ENCODE measurements around the gene KCNIP3. TPM values are rescaled to one million over a fixed set of nuclear protein-coding genes. Genes with fewer than 3 reads are reported as not detected.
A peak's percentile ranks its signal among the peaks of the same experiment; 100 is the strongest.

Gene KCNIP3
- total and polyA plus RNA-seq, 9 of the 15 experiments (the other 6 are each of a cell fraction or from before 2014, with no cell fraction given): 0.04 TPM; not detected in 8

DNA sequence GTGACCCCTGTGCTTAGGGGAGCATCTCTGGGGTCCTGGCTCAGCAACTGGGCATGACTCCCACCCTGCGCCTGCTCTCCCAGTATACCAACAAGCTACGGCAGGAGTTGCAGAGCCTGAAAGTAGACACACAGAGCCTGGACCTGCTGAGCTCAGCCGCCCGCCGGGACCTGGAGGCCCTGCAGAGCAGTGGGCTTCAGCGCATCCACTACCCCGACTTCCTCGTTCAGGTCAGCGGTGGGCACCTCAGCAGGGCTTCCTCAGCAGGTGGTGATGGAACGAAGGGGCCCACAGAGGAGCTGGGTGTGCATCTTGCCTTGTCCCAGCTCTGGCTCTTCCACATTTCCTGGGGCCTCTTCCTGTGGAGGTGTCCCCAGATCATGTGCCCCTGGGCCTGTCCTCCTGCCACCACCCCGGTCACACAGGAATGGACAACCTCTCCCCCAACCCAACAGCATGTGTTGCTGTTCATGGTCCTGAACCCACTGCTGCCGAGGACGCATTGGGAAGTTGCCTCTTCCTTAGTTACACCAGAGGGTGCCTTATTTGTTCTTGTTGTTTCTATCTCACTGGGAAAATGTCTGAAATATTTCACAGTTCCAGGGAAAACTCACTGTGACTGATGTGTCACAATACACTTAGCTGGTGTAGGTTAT, 12.1 kb upstream of the KCNIP3 start (continued):
- TF ChIP-seq REST (IDR thresholded peaks at IDR 0.05; ENCODE audit: borderline replicate concordance): peak; percentile 85
- TF ChIP-seq REST (CRISPR knock-in tag; IDR thresholded peaks at IDR 0.05; ENCODE audit: low read depth): no peak
- TF ChIP-seq, protein P1, sequence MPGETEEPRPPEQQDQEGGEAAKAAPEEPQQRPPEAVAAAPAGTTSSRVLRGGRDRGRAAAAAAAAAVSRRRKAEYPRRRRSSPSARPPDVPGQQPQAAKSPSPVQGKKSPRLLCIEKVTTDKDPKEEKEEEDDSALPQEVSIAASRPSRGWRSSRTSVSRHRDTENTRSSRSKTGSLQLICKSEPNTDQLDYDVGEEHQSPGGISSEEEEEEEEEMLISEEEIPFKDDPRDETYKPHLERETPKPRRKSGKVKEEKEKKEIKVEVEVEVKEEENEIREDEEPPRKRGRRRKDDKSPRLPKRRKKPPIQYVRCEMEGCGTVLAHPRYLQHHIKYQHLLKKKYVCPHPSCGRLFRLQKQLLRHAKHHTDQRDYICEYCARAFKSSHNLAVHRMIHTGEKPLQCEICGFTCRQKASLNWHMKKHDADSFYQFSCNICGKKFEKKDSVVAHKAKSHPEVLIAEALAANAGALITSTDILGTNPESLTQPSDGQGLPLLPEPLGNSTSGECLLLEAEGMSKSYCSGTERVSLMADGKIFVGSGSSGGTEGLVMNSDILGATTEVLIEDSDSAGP (CRISPR knock-in tag; IDR thresholded peaks at IDR 0.05): no peak
- TF ChIP-seq BACH1 (tag; IDR thresholded peaks at IDR 0.05): no peak
- no peak for TF ChIP-seq SOX6 (IDR thresholded peaks at IDR 0.05)
- no peak for TF ChIP-seq CREM (IDR thresholded peaks at IDR 0.05; ENCODE audit: low read depth)
- peak; percentile 85 for TF ChIP-seq EHMT2 (IDR thresholded peaks at IDR 0.05)

Measured in K562 (cell line).